ENCODE measurements around the gene RPL32.
A peak's percentile ranks its signal among the peaks of the same experiment; 100 is the strongest.
"Not testable (repeated sequence)": the region's sequence is repeated elsewhere in the genome, so short reads cannot be mapped to it uniquely, and the experiment has no call there.

Gene RPL32

DNA sequence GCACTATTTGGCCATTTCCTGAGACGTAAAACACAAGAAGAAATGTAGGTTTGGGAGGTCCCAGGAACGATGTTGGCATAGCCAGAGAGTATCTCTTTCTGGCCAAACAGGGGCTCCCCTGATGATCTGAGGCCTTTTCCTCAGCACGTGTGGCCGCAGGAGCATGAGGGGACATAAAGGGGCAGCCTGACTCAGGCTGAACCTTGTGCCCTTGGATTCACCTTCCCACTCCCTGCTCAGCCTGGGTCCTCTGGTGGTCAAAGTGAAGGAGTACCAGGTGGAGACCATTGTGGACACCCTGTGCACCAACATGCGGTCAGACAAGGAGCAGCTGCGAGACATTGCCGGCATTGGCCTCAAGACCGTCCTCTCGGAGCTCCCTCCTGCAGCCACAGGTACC is 34.3 kb downstream of the RPL32 start:
- DNase-seq = no peak

- no peak for DNase-seq
Observed at GRCh38 chr3:12803371-12803770, 38.0 kb downstream of the RPL32 start.

DNA sequence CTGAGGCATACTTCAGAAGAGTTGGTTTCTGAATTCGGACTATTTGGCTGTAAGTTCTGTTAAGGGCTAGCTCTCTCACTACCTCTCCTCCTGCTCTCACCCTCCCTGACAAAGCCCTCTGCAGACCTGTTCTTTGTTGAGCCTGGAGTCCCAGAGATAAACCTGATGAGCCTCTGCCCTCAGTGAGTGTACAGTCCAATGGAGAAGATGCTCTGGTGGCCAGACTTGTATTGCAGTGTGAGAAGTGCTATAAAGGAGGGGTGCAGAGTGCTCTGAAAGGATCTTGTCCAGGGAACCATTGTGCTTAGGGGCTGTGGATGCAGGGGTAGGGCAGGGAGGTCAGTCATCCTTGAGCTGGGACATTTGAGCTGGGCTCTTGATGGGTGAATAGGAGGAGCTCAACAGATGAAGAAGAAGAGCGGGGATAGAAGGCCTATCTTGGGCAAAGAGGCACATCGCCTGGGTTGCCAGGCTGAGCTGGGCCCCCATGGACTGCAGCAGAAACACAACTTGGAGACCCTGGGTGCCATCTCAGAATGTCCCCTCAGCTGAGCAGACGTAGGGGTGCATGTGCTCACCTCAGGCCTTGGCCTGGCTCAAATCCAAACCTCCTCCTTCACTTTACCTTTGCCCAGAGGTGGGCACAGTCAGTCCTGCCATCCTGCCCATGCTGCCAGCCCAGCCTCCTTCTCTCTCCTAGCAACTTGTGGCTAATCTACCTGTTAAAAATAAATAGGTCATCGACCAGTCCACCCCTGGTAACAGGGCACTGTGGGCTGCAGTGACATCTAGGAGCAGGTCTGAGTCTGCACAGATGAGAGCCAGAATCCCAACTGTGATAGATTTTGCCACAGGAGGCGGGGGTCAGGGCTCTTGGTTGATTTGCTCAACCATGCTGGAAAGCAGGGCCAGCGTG is 41.6 kb downstream of the RPL32 start:
- no peak for DNase-seq

GRCh38 chr3:12798559-12799179 is 42.7 kb downstream of the RPL32 start:
- DNase-seq = no peak

GRCh38 chr3:12797892-12798558 is 43.3 kb downstream of the RPL32 start:
- DNase-seq = no peak

- DNase-seq = no peak
Observed at GRCh38 chr3:12797124-12797891, 44.1 kb downstream of the RPL32 start.

GRCh38 chr3:12796171-12797123 is 44.9 kb downstream of the RPL32 start, which contains the start of gene CAND2:
CAND2 (plus strand) TSS chr3:12796680; CDS start chr3:12796721, 41 bp downstream.
- peak; percentile 18 for DNase-seq

- DNase-seq = no peak
Observed at GRCh38 chr3:12793701-12794100, 47.7 kb downstream of the RPL32 start.

GRCh38 chr3:12791430-12791829 is 49.9 kb downstream of the RPL32 start:
- no peak for DNase-seq

DNA sequence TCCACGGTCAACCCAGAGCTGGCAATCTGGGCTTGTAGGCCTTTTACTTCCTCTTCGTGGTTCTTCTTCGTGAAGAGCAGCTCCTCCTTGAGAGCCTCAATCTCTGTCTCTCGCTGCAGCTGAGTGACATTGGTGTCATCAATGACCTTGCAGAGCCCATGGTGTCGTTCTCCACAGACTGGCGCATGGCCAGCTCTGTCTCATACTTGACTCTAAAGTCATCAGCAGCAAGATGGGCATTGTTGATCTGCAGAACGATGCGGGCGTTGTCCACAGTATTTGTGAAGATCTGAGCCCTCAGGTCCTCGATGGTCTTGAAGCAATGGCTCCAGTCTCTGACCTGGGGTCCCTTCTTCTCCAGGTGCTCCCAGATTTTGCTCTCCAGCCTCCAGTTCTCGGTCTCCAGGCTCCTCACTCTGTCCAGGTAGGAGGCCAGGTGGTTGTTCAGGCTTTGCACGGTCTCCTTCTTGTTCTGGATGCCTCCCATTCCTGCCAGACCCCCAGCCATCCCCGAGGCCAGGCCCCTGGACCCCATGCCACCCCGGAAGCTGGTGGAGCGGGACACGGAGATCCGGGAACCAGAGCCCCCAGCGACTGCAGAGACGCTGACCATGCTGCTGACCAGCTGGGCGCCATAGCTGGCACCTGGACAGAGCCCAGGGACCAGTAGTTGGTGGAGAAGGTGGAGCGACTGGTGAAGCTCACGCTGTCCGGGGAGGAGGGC is 53.2 kb downstream of the RPL32 start:
- DNase-seq = not testable (repeated sequence)

- DNase-seq = not testable (repeated sequence)
Observed at GRCh38 chr3:12787346-12787745, 54.0 kb downstream of the RPL32 start.

DNA sequence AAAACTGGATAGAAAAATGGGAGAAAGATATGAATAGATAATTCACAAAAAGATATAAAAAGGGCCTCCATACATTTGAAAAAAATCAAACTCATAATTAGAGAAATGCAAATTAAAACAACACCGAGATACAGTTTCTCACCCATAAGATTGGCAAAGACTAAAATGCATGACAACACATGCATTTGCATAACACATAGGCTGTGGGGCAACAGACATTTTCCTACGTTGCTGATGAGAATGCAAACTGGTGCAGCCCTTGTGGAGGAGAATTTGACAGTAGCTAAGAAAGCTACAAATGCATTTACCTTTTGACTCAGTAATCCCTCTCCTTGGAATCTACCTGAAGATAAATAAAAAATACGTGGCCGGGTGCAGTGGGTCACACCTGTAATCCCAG is 56.3 kb downstream of the RPL32 start:
- no peak for DNase-seq
